ENCODE measurements around the gene SRA1. TPM values are rescaled to one million over a fixed set of nuclear protein-coding genes. Genes with fewer than 3 reads are reported as not detected.

The SRA1 gene
- total RNA-seq (10 to 100 TPM; 12.9 to 18.7 TPM), polyA plus RNA-seq (10 to 100 TPM; 20.9 to 41.1 TPM)

DNA sequence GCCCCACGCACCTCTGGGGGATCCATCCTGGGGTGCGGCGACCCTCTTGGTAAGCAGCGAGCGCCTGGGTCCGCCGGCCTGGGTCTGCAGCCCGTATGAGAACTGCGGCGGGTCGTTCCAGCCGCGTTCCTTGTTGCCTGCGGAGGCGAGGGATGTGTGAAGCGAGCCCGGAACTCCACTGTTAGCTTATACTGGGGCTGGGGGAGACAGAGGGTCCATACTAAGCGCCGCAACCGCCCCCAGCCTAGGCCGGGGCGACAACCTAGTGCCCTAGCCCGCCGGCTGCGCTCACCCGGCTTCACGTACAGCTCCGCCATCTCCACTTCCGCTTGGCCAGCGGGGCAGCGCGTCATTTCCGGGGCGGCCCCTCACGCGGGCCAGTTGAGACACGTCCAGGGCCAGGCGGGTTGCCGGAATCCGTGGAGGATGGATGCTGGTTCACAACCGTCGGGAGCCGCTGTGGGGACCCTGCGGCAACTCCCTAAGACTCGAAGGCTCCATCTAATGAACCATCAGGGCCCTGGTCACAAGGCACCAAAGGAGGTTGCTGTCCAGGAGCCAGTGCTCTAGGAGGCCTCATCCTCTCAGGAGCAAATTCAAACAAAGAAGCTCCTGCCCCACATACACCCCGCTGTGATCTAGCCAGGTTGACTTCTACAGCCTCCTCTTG lies at the start of gene SRA1:
Gene SRA1, minus strand, starts transcription at position 338 of the 670 bp plus-strand sequence. Its CDS starts 21 bp downstream, at position 317.
- peak; percentile 95 for DNase-seq (ENCODE audit: low spot score)
- Histone ChIP-seq H3K27me3 (ENCODE audit: control insufficient read depth in 4 of 4, insufficient read depth in 4 of 4, low read length in 3 of 4) (no peaks in the 10 kb centered on the region), H3K9ac (ENCODE audit: low read depth in 1 of 2, low read length in 2 of 2) (peak within 1 kb of the TSS; percentile 82 to 88), H3K9me3 (ENCODE audit: control insufficient read depth in 4 of 4, low read length in 3 of 4) (no peaks in the 10 kb centered on the region), H3K36me3 (ENCODE audit: control insufficient read depth in 4 of 4, insufficient read depth in 3 of 4, low read depth in 1 of 4, low read length in 3 of 4) (no peaks in the 10 kb centered on the region), H3K4me3 (ENCODE audit: low read depth in 1 of 3, low read length in 3 of 3) (peak within 1 kb of the TSS; percentile 74 to 87 (median 83)), H3K27ac (ENCODE audit: low read depth in 1 of 2, low read length in 2 of 2) (peak within 1 kb of the TSS; percentile 85 to 95), H3K4me1 (ENCODE audit: control insufficient read depth in 4 of 4, insufficient read depth in 4 of 4, low read length in 3 of 4) (peaks cover 17 to 60% (median 57%) of the 10 kb centered on the region in 4 donors)
- WGBS = under 1% methylated on average over 46 of the region's 46 CpGs
- TF ChIP-seq TAF1 (conservative IDR thresholded peaks at IDR 0.05) (no peak), SP1 (IDR thresholded peaks at IDR 0.05) (peak; percentile 55), RAD21 (IDR thresholded peaks at IDR 0.05) (peak; percentile 6 to 46), FOXA2 (IDR thresholded peaks at IDR 0.05) (no peak), JUND (IDR thresholded peaks at IDR 0.05) (peak in 1 of 2 donors; percentile 12), YY1 (IDR thresholded peaks at IDR 0.05) (peak; percentile 94), GABPA (IDR thresholded peaks at IDR 0.05 in 1 of 2, conservative IDR thresholded peaks at IDR 0.05 in 1 of 2) (peak; percentile 92 to 98), RXRA (IDR thresholded peaks at IDR 0.05) (peak; percentile 31 to 51), EGR1 (IDR thresholded peaks at IDR 0.05; ENCODE audit: low read depth in 2 of 2) (no peak), REST (IDR thresholded peaks at IDR 0.05) (peak; percentile 87), FOXA1 (IDR thresholded peaks at IDR 0.05) (peak; percentile 32), NR2F2 (IDR thresholded peaks at IDR 0.05) (no peak), HNF4A (conservative IDR thresholded peaks at IDR 0.05) (peak in 1 of 2 donors; percentile 53)
- TF ChIP-seq, protein P1, sequence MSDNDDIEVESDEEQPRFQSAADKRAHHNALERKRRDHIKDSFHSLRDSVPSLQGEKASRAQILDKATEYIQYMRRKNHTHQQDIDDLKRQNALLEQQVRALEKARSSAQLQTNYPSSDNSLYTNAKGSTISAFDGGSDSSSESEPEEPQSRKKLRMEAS (IDR thresholded peaks at IDR 0.05) = peak; percentile 44
- TF ChIP-seq, protein P2, sequence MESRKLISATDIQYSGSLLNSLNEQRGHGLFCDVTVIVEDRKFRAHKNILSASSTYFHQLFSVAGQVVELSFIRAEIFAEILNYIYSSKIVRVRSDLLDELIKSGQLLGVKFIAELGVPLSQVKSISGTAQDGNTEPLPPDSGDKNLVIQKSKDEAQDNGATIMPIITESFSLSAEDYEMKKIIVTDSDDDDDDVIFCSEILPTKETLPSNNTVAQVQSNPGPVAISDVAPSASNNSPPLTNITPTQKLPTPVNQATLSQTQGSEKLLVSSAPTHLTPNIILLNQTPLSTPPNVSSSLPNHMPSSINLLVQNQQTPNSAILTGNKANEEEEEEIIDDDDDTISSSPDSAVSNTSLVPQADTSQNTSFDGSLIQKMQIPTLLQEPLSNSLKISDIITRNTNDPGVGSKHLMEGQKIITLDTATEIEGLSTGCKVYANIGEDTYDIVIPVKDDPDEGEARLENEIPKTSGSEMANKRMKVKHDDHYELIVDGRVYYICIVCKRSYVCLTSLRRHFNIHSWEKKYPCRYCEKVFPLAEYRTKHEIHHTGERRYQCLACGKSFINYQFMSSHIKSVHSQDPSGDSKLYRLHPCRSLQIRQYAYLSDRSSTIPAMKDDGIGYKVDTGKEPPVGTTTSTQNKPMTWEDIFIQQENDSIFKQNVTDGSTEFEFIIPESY (IDR thresholded peaks at IDR 0.05) = no peak
- TF ChIP-seq, protein P3, sequence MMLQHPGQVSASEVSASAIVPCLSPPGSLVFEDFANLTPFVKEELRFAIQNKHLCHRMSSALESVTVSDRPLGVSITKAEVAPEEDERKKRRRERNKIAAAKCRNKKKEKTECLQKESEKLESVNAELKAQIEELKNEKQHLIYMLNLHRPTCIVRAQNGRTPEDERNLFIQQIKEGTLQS (IDR thresholded peaks at IDR 0.05) = no peak

GRCh38 chr5:140607031-140607430 lies 49.8 kb upstream of the SRA1 start:
- H3K9ac ChIP-seq (ENCODE audit: low read depth in 1 of 2, low read length in 2 of 2) = no peak overlapping the region
- no peak for DNase-seq (ENCODE audit: low spot score)
- WGBS = 35% methylated on average over 2 of the region's 2 CpGs
- peaks cover 0 to 16% (median 6%) of the 10 kb centered on the region in 4 donors for H3K4me1 ChIP-seq (ENCODE audit: control insufficient read depth in 4 of 4, insufficient read depth in 4 of 4, low read length in 3 of 4)
- no peaks in the 10 kb centered on the region for H3K9me3 ChIP-seq (ENCODE audit: control insufficient read depth in 4 of 4, low read length in 3 of 4)
- no peaks in the 10 kb centered on the region for H3K27me3 ChIP-seq (ENCODE audit: control insufficient read depth in 4 of 4, insufficient read depth in 4 of 4, low read length in 3 of 4)
- H3K4me3 ChIP-seq (ENCODE audit: low read depth in 1 of 3, low read length in 3 of 3) = no peak overlapping the region
- H3K27ac ChIP-seq (ENCODE audit: low read depth in 1 of 2, low read length in 2 of 2) = peak overlapping the region; percentile 83 to 85
- H3K36me3 ChIP-seq (ENCODE audit: control insufficient read depth in 4 of 4, insufficient read depth in 3 of 4, low read depth in 1 of 4, low read length in 3 of 4) = no peaks in the 10 kb centered on the region
- TF ChIP-seq, protein P4, sequence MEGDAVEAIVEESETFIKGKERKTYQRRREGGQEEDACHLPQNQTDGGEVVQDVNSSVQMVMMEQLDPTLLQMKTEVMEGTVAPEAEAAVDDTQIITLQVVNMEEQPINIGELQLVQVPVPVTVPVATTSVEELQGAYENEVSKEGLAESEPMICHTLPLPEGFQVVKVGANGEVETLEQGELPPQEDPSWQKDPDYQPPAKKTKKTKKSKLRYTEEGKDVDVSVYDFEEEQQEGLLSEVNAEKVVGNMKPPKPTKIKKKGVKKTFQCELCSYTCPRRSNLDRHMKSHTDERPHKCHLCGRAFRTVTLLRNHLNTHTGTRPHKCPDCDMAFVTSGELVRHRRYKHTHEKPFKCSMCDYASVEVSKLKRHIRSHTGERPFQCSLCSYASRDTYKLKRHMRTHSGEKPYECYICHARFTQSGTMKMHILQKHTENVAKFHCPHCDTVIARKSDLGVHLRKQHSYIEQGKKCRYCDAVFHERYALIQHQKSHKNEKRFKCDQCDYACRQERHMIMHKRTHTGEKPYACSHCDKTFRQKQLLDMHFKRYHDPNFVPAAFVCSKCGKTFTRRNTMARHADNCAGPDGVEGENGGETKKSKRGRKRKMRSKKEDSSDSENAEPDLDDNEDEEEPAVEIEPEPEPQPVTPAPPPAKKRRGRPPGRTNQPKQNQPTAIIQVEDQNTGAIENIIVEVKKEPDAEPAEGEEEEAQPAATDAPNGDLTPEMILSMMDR (IDR thresholded peaks at IDR 0.05; ENCODE audit: low read depth, low read length, missing input control) = no peak
- TF ChIP-seq, protein P2 (IDR thresholded peaks at IDR 0.05) = peak; percentile 86
- TF ChIP-seq HNF4G (IDR thresholded peaks at IDR 0.05) (peak; percentile 55), FOXA2 (IDR thresholded peaks at IDR 0.05) (peak; percentile 92), RXRA (IDR thresholded peaks at IDR 0.05) (peak; percentile 90 to 96), FOXA1 (IDR thresholded peaks at IDR 0.05) (peak; percentile 85), TAF1 (conservative IDR thresholded peaks at IDR 0.05) (no peak), NR2F2 (IDR thresholded peaks at IDR 0.05) (no peak), GABPA (IDR thresholded peaks at IDR 0.05 in 1 of 2, conservative IDR thresholded peaks at IDR 0.05 in 1 of 2) (peak in 1 of 2 donors; percentile 35), HNF4A (conservative IDR thresholded peaks at IDR 0.05) (peak; percentile 85 to 90), JUND (IDR thresholded peaks at IDR 0.05) (peak; percentile 57 to 83), EGR1 (IDR thresholded peaks at IDR 0.05; ENCODE audit: low read depth in 2 of 2) (peak in 1 of 2 donors; percentile 76), RAD21 (IDR thresholded peaks at IDR 0.05) (peak in 1 of 2 donors; percentile 44), SP1 (IDR thresholded peaks at IDR 0.05) (peak; percentile 91), YY1 (IDR thresholded peaks at IDR 0.05) (peak; percentile 77)
- TF ChIP-seq, protein P3 (IDR thresholded peaks at IDR 0.05) = peak; percentile 95
- TF ChIP-seq, protein P1 (IDR thresholded peaks at IDR 0.05) = peak; percentile 72
